GM18498 (cell line): ENCODE measurements around the gene MEGF9.

Experiments used
- ATAC-seq: cut with Tn5 transposase; IDR thresholded peaks from one replicate; pipeline ENCODE4 v1.9.1; 2021; ENCODE audit warnings: mild to moderate bottlenecking, moderate library complexity; ENCODE audit not compliant: unreplicated experiment

Gene MEGF9

GRCh38 chr9:120733190-120733589 is 18.9 kb upstream of the MEGF9 start:
- ATAC-seq: no peak

- no peak for ATAC-seq
Measured at GRCh38 chr9:120730654-120731514, 16.6 kb upstream of the MEGF9 start.

- ATAC-seq: no peak
Measured at GRCh38 chr9:120729791-120730241, 15.5 kb upstream of the MEGF9 start.

GRCh38 chr9:120726484-120726883 is 12.2 kb upstream of the MEGF9 start:
- ATAC-seq: peak; percentile 40

- ATAC-seq: no peak
Measured at GRCh38 chr9:120725907-120726306, 11.6 kb upstream of the MEGF9 start.

GRCh38 chr9:120724757-120725400 is 10.6 kb upstream of the MEGF9 start:
- ATAC-seq: no peak

- no peak for ATAC-seq
Measured at GRCh38 chr9:120723565-120723964, 9.3 kb upstream of the MEGF9 start.

GRCh38 chr9:120720404-120720803 is 6.1 kb upstream of the MEGF9 start:
- no peak for ATAC-seq

- ATAC-seq: no peak
Measured at GRCh38 chr9:120718316-120718715, 4.0 kb upstream of the MEGF9 start.

GRCh38 chr9:120717176-120717575 is 2.9 kb upstream of the MEGF9 start:
- no peak for ATAC-seq

GRCh38 chr9:120716483-120716882 is 2.2 kb upstream of the MEGF9 start:
- ATAC-seq: no peak

GRCh38 chr9:120715389-120715924 is 1.2 kb upstream of the MEGF9 start:
- no peak for ATAC-seq

GRCh38 chr9:120714846-120715388 is 647 bp upstream of the MEGF9 start:
- peak; percentile 29 for ATAC-seq

GRCh38 chr9:120713257-120714087 is 798 bp downstream of the MEGF9 start:
- no peak for ATAC-seq

GRCh38 chr9:120712539-120713031 is 1.7 kb downstream of the MEGF9 start:
- no peak for ATAC-seq

- ATAC-seq: no peak
Measured at GRCh38 chr9:120711841-120712538, 2.3 kb downstream of the MEGF9 start.

- ATAC-seq: no peak
Measured at GRCh38 chr9:120711354-120711753, 2.9 kb downstream of the MEGF9 start.

GRCh38 chr9:120710110-120710981 is 3.9 kb downstream of the MEGF9 start:
- ATAC-seq: no peak
